Diencephalon (tissue), 1 donor: ENCODE data around the gene WNT9A. TPM values are rescaled to one million over a fixed set of nuclear protein-coding genes. Genes with fewer than 3 reads are reported as not detected.

Experiments used
- small RNA-seq: library from RNA; depleted of rRNA; stranded (forward); fragments of <200 nt; gene quantifications from one replicate; pipeline ENCODE3, GENCODE V24; 2014
- total RNA-seq: library from RNA; depleted of rRNA; stranded (reverse); fragments of >200 nt; gene quantifications from one replicate; pipeline ENCODE4 v1.2.3, GENCODE V29; 2014

Gene WNT9A, protein sequence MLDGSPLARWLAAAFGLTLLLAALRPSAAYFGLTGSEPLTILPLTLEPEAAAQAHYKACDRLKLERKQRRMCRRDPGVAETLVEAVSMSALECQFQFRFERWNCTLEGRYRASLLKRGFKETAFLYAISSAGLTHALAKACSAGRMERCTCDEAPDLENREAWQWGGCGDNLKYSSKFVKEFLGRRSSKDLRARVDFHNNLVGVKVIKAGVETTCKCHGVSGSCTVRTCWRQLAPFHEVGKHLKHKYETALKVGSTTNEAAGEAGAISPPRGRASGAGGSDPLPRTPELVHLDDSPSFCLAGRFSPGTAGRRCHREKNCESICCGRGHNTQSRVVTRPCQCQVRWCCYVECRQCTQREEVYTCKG
- 2.8 TPM for total RNA-seq

GRCh38 chr1:227947676-227948492 is at the start of gene WNT9A:
Gene WNT9A, minus strand, starts transcription at chr1:227947932. Its CDS starts 45 bp downstream, at chr1:227947887.

Small RNA genes lying within 50 kb of the gene (small RNA-seq; reads per million reads assigned to genes)
- gene MIR5008: not detected
- gene SEPT14P17: not detected

Other genes with a start within 250 kb of the WNT9A start
- 11.8 TPM for gene JMJD4, start 212.6 kb downstream of the WNT9A start, total RNA-seq
- 74.0 TPM for gene SNAP47, start 212.5 kb downstream of the WNT9A start, total RNA-seq
- not detected for gene PRSS38, start 132.3 kb downstream of the WNT9A start, total RNA-seq
- not detected for gene WNT3A, start 59.1 kb upstream of the WNT9A start, total RNA-seq
- gene ARF1, start 134.8 kb upstream of the WNT9A start, total RNA-seq: 184 TPM
- gene C1orf35, start 155.4 kb upstream of the WNT9A start, total RNA-seq: 6.5 TPM
- gene MRPL55, start 161.4 kb upstream of the WNT9A start, total RNA-seq: 35.8 TPM
- gene GUK1, start 192.3 kb upstream of the WNT9A start, total RNA-seq: 160 TPM
- gene GJC2, start 202.0 kb upstream of the WNT9A start, total RNA-seq: 0.92 TPM
- gene IBA57, start 217.9 kb upstream of the WNT9A start, total RNA-seq: 5.5 TPM